OCI-LY7 (cell line): Measurements from ENCODE around the gene MCF2L2. TPM values are rescaled to one million over a fixed set of nuclear protein-coding genes. Genes with fewer than 3 reads are reported as not detected.

Experiments used
- BruUV-seq: library from RNA; stranded (reverse); fragments of 400-500 nt; replicated peaks from 2 replicates; lab custom pipeline; 2021; lab: Mats Ljungman, UMichigan
- CTCF ChIA-PET: fragments of 300-600 bp; sonication (Branson Sonifier 250); formaldehyde crosslinking; loops from one replicate; lab custom pipeline; 2022; ENCODE audit warnings: antibody characterized with exemption; ENCODE audit not compliant: unreplicated experiment; lab: Charles Lee
- POLR2A ChIA-PET: fragments of 300-600 bp; sonication (Branson Sonifier 250); formaldehyde crosslinking; loops from one replicate; lab custom pipeline; 2022; ENCODE audit warnings: antibody characterized with exemption; lab: Charles Lee
- DNase-seq: peaks from one replicate; pipeline ENCODE4 v3.0.0-alpha.2; 2015; ENCODE audit warnings: low spot score
- H2AFZ ChIP-seq: fragments of 200-600 bp; sonication (generic), shearing (Covaris generic); 2 replicates; pipeline ENCODE4 v1.6.1; 2014; ENCODE audit warnings: mild to moderate bottlenecking, antibody characterized with exemption, low read length, moderate library complexity
- H3K27ac ChIP-seq: fragments of 200-600 bp; sonication (generic); 2 replicates; pipeline ENCODE4 v1.5.1; 2014; ENCODE audit warnings: mixed run types, low read depth, mild to moderate bottlenecking, moderate library complexity, low read length, inconsistent platforms; ENCODE audit not compliant: poor library complexity, severe bottlenecking
- H3K36me3 ChIP-seq: fragments of 200-600 bp; sonication (generic); 2 replicates; pipeline ENCODE4 v1.6.1; 2014; ENCODE audit warnings: mild to moderate bottlenecking, antibody characterized with exemption, low read length, moderate library complexity, mixed read lengths; ENCODE audit not compliant: insufficient read depth
- H3K4me1 ChIP-seq: fragments of 200-600 bp; sonication (generic); 2 replicates; pipeline ENCODE4 v1.5.1; 2014; ENCODE audit warnings: mild to moderate bottlenecking, low read length; ENCODE audit not compliant: insufficient read depth, poor library complexity, severe bottlenecking
- H3K4me2 ChIP-seq: fragments of 200-600 bp; sonication (generic); 2 replicates; pipeline ENCODE4 v1.6.1; 2014; ENCODE audit warnings: mild to moderate bottlenecking, low read length
- H3K4me3 ChIP-seq: fragments of 200-600 bp; sonication (generic); 2 replicates; pipeline ENCODE4 v1.5.1; 2014; ENCODE audit warnings: mild to moderate bottlenecking, low read depth, low read length; ENCODE audit not compliant: poor library complexity, severe bottlenecking
- H3K79me2 ChIP-seq: fragments of 200-600 bp; sonication (generic); 2 replicates; pipeline ENCODE4 v1.6.1; 2016; ENCODE audit warnings: low read depth, mild to moderate bottlenecking, low read length, moderate library complexity, mixed read lengths; ENCODE audit not compliant: insufficient read depth
- H3K9me2 ChIP-seq: fragments of 200-600 bp; sonication (generic); 2 replicates; pipeline ENCODE4 v1.6.1; 2016; ENCODE audit warnings: mild to moderate bottlenecking, low read length, mixed read lengths; ENCODE audit not compliant: insufficient read depth
- H3K9me3 ChIP-seq: fragments of 200-600 bp; sonication (generic); 2 replicates; pipeline ENCODE4 v1.6.1; 2014; ENCODE audit warnings: mild to moderate bottlenecking, mixed run types, low read length, mixed read lengths
- H4K20me1 ChIP-seq: fragments of 200-600 bp; sonication (generic); 2 replicates; pipeline ENCODE4 v1.6.1; 2014; ENCODE audit warnings: mild to moderate bottlenecking, antibody characterized with exemption, low read length, moderate library complexity, mixed read lengths; ENCODE audit not compliant: insufficient read depth
- EZH2phosphoT487 ChIP-seq: fragments of 200-600 bp; sonication (generic); IDR thresholded peaks from 2 replicates; pipeline ENCODE4 v1.6.1; 2018; ENCODE audit warnings: low read depth, borderline replicate concordance, mild to moderate bottlenecking, mixed run types, antibody characterized with exemption, low read length, moderate library complexity, mixed read lengths
- intact Hi-C: fragments of 100-400 bp; cut with micrococcal nuclease; formaldehyde crosslinking; loops from one replicate; pipeline ENCODE4 v1.10.0; 2022; ENCODE audit not compliant: unreplicated experiment
- total RNA-seq, 2 experiments: library from RNA; depleted of rRNA in 1 of 2; stranded (reverse); fragments of >200 nt in 1 of 2; shearing (Covaris generic) in 1 of 2; gene quantifications; 2 replicates each; pipeline ENCODE4 v1.2.3, GENCODE V29; 2014 to 2022
- TF ChIP-seq, protein P1 (sequence below): fragments of 200-600 bp; sonication (generic); conservative IDR thresholded peaks from 2 replicates; pipeline ENCODE4 v1.5.1; 2014; ENCODE audit warnings: mild to moderate bottlenecking, antibody characterized with exemption, low read length, moderate library complexity, mixed read lengths

Gene MCF2L2
- total RNA-seq, 2 experiments from 2014 or later, result 6.6 to 8.0 TPM

DNA sequence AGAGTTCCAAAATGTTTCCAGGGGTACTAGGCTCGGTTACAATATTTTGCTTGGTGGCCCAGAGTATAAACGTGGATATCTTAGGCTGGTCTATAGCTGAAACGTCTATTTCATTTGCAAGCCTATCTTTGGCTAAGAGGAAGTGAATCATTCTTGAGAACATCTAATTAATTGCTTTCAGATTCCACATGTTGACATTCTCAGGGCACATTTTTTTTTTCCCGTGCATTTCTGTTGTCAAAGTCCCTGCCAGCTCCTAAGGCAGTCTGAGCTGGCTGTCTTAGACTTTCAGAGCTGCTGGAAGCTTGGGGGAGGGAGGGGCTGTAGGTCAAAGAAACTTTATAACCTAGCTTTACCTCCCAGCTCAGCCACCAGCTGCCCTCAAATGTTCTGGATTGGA, 242.7 kb downstream of the MCF2L2 start:
- Histone ChIP-seq H3K9me2 (no peaks in the 10 kb centered on the region), H3K36me3 (no peaks in the 10 kb centered on the region), H3K79me2 (no peaks in the 10 kb centered on the region), H3K27ac (no peak overlapping the region), H4K20me1 (no peaks in the 10 kb centered on the region), H3K4me2 (peak overlapping the region; percentile 38), H2AFZ (no peak overlapping the region; the same call in 1 of the 2 replicates), H3K4me1 (peaks cover 8% of the 10 kb centered on the region), H3K4me3 (no peak overlapping the region), H3K9me3 (no peaks in the 10 kb centered on the region)
- intact Hi-C loops, result no loop called here
- ChIA-PET POLR2A (interaction anchor here (1.1 to 1.6 kb wide), 6 partner anchors 11 to 196 kb away, joined by 3 to 5 read pairs (median 3); no protein-coding TSS in a partner anchor), CTCF (interaction anchor here (1.1 to 2.0 kb wide), 3 partner anchors 24 to 197 kb away, joined by 3 to 10 read pairs (median 3); no protein-coding TSS in a partner anchor)
- BruUV-seq, result no TSS peak
- DNase-seq, result no peak
- TF ChIP-seq, protein P1, sequence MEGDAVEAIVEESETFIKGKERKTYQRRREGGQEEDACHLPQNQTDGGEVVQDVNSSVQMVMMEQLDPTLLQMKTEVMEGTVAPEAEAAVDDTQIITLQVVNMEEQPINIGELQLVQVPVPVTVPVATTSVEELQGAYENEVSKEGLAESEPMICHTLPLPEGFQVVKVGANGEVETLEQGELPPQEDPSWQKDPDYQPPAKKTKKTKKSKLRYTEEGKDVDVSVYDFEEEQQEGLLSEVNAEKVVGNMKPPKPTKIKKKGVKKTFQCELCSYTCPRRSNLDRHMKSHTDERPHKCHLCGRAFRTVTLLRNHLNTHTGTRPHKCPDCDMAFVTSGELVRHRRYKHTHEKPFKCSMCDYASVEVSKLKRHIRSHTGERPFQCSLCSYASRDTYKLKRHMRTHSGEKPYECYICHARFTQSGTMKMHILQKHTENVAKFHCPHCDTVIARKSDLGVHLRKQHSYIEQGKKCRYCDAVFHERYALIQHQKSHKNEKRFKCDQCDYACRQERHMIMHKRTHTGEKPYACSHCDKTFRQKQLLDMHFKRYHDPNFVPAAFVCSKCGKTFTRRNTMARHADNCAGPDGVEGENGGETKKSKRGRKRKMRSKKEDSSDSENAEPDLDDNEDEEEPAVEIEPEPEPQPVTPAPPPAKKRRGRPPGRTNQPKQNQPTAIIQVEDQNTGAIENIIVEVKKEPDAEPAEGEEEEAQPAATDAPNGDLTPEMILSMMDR, result no peak
- TF ChIP-seq EZH2phosphoT487, result no peak

DNA sequence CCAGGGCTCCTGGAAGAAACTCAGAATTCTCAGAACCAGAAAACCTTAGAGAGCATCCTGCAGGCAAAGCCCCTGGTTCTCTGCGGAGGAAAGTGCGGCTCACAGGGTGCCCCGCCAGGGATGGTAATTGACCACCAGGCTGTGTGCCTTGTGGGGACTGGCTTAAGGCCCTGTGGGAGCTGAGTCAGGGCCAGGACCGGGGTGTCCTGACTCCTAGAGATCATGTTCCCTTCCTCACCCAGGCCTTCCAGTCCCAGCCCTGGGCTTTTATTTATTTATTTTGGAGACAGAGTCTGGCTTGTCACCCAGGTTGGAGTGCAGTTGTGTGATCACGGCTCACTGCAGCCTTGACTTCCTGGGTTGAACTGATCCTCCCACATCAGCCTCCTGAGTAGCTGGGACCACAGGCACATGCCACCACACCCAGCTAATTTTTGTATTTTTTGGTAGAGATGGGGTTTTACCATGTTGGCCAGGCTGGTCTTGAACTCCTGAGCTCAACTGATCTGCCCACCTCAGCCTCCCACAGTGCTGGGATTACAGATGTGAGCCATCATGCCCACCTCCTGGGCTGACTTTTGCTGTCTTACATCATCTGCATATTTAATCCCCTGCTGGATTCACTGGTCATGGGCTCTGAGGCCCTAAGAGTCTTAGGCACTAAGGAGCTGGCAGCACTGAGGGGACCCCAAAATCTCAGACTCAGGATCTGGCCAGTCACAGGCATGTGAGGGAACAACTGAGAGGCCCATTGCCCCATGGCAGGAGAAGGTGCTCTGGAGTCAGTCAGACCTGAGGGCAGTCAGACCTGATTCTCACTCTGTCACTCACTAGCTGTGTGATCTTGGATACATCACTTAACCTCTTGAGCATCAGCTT, 245.4 kb downstream of the MCF2L2 start:
- H3K79me2 ChIP-seq, result no peaks in the 10 kb centered on the region
- no peaks in the 10 kb centered on the region for H3K9me3 ChIP-seq
- H3K36me3 ChIP-seq, result no peaks in the 10 kb centered on the region
- no peak overlapping the region for H2AFZ ChIP-seq
- POLR2A ChIA-PET, result interaction anchor here (0.9 kb wide), 1 partner anchor 54 kb away, joined by 3 read pairs; no protein-coding TSS in a partner anchor
- no peak for DNase-seq
- peaks cover 8% of the 10 kb centered on the region for H3K4me1 ChIP-seq
- TF ChIP-seq, protein P1, result no peak
- no peak for TF ChIP-seq EZH2phosphoT487
- no TSS peak for BruUV-seq
- CTCF ChIA-PET, result no interaction called here
- intact Hi-C loops, result no loop called here
- H3K9me2 ChIP-seq, result no peaks in the 10 kb centered on the region
- no peak overlapping the region for H3K4me2 ChIP-seq
- H3K4me3 ChIP-seq, result no peak overlapping the region
- H4K20me1 ChIP-seq, result no peaks in the 10 kb centered on the region
- H3K27ac ChIP-seq, result no peak overlapping the region

DNA sequence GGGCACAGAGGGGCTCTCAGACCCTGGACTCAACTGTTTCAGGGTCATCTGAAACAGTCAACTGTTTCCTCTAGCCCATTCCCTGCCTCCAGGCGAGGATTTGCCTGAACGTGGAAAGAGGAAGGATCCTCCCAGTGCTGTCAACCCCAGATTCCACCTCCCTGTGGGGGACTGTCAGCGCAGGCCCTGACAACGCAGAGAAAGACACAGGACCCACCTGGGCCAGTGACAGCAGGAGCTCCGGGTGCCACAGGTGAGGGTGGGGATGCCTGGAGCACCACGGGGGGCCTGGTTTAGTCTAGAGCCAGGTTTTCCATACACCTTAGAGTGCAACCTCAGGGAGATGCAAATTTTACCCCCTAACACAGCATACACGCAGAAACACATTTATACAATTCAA, 246.3 kb downstream of the MCF2L2 start:
- Histone ChIP-seq H3K9me3 (no peaks in the 10 kb centered on the region), H3K36me3 (no peaks in the 10 kb centered on the region), H2AFZ (no peak overlapping the region), H3K79me2 (no peaks in the 10 kb centered on the region), H3K4me1 (peaks cover 8% of the 10 kb centered on the region), H3K4me2 (no peak overlapping the region), H4K20me1 (no peaks in the 10 kb centered on the region), H3K9me2 (no peaks in the 10 kb centered on the region), H3K4me3 (no peak overlapping the region), H3K27ac (no peak overlapping the region)
- POLR2A ChIA-PET, result no interaction called here
- TF ChIP-seq, protein P1, result no peak
- TF ChIP-seq EZH2phosphoT487, result no peak
- no TSS peak for BruUV-seq
- DNase-seq, result no peak
- CTCF ChIA-PET, result no interaction called here
- intact Hi-C loops, result no loop called here
